Glutamatergic neuron (in vitro differentiated cells): ENCODE results near the gene TNFRSF14. TPM values are rescaled to one million over a fixed set of nuclear protein-coding genes. Genes with fewer than 3 reads are reported as not detected.

Source experiments
- DNase-seq: peaks from one replicate; pipeline ENCODE4 v3.0.0; 2022
- H3K27ac Mint-ChIP-seq: one replicate; pipeline ENCODE4 v1.8.0; 2020; ENCODE audit warnings: mild to moderate bottlenecking, mixed read lengths, inconsistent platforms; ENCODE audit not compliant: unreplicated experiment
- H3K27me3 Mint-ChIP-seq: one replicate; pipeline ENCODE4 v1.8.0; 2020; ENCODE audit warnings: mild to moderate bottlenecking, moderate library complexity, mixed read lengths, inconsistent platforms; ENCODE audit not compliant: unreplicated experiment
- H3K36me3 Mint-ChIP-seq: one replicate; pipeline ENCODE4 v1.8.0; 2020; ENCODE audit warnings: mild to moderate bottlenecking, mixed read lengths, inconsistent platforms; ENCODE audit not compliant: unreplicated experiment
- H3K4me1 Mint-ChIP-seq: one replicate; pipeline ENCODE4 v1.8.0; 2020; ENCODE audit warnings: mild to moderate bottlenecking, low read depth, mixed read lengths, inconsistent platforms; ENCODE audit not compliant: unreplicated experiment
- H3K4me3 Mint-ChIP-seq: one replicate; pipeline ENCODE4 v1.8.0; 2020; ENCODE audit warnings: mild to moderate bottlenecking, mixed read lengths, inconsistent platforms; ENCODE audit not compliant: unreplicated experiment
- H3K9me3 Mint-ChIP-seq: one replicate; pipeline ENCODE4 v1.8.0; 2020; ENCODE audit warnings: mild to moderate bottlenecking, moderate library complexity, mixed read lengths, inconsistent platforms; ENCODE audit not compliant: unreplicated experiment
- total RNA-seq: library from RNA; stranded (reverse); fragmentation: NEBNext Ultra II Directional; extraction: Animal tissue kit (Norgen Biotek cat#: 25700); gene quantifications from one replicate; pipeline ENCODE4 v1.2.1, GENCODE V29; 2021; ENCODE audit not compliant: unreplicated experiment
- TF ChIP-seq, protein P1 (sequence below): fragments of 200-600 bp; sonication (generic); IDR thresholded peaks from one replicate; pipeline ENCODE4 v1.5.0; 2021; ENCODE audit not compliant: partially characterized antibody, unreplicated experiment

TNFRSF14 gene
- total RNA-seq, 1 donor from 2014 or later, result 1.2 TPM

DNA sequence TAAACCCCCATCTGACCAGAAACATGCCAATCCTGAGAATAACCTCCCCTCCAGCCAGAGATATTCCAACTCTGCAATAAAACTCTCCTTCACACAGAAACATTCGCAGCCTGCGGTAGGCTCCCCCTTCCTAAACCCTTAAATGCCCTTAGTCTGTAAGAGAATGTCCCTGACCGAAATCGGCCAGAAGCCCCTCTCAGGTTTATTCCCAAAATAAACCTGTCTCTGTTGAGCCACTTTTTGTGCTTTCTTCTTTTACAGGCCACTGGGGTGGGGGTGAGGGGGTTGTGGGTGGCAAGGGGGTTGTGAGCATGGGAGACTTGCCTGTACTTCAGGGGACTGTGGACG is 35.0 kb downstream of the TNFRSF14 start:
- H3K9me3 Mint-ChIP-seq, result no peaks in the 10 kb centered on the region

DNA sequence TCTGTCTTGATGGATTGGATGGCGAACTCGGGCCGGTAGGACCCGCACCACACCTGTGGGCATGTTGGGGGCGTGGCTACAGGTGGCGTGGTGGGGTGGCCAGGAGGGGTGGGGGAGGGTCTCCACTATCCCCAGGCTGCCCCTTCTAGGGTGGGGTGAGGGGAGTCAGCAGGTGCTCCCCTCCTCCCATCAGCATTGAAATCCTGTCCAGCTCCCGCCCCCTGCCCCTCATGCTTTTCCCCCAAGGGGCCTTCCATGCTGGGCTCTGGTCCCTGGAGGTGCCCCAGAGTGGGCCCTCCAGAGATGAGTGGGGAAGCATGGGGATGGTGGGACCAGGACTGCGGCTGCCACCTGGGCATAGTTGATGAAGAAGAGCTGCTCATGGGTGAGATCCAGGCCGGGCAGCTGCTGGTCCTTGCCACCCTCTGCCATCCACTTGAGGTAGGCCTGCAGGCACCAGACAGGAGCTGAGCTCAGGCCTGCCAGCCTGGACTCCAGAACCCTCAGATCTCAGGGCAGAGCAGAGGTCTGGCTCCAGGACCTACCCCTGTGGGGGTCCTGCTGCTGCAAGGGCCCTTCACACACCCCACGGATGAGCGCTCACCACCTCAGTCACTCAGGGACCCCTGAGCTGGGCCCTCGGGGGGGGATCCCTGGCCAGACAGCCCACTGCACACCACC is 35.5 kb downstream of the TNFRSF14 start:
- no peaks in the 10 kb centered on the region for H3K4me1 Mint-ChIP-seq
- H3K9me3 Mint-ChIP-seq, result no peaks in the 10 kb centered on the region
- no peak overlapping the region for H3K4me3 Mint-ChIP-seq
- DNase-seq, result no peak
- TF ChIP-seq, protein P1, sequence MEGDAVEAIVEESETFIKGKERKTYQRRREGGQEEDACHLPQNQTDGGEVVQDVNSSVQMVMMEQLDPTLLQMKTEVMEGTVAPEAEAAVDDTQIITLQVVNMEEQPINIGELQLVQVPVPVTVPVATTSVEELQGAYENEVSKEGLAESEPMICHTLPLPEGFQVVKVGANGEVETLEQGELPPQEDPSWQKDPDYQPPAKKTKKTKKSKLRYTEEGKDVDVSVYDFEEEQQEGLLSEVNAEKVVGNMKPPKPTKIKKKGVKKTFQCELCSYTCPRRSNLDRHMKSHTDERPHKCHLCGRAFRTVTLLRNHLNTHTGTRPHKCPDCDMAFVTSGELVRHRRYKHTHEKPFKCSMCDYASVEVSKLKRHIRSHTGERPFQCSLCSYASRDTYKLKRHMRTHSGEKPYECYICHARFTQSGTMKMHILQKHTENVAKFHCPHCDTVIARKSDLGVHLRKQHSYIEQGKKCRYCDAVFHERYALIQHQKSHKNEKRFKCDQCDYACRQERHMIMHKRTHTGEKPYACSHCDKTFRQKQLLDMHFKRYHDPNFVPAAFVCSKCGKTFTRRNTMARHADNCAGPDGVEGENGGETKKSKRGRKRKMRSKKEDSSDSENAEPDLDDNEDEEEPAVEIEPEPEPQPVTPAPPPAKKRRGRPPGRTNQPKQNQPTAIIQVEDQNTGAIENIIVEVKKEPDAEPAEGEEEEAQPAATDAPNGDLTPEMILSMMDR, result no peak
- H3K27me3 Mint-ChIP-seq, result peaks cover 2% of the 10 kb centered on the region
- no peak overlapping the region for H3K27ac Mint-ChIP-seq
- no peaks in the 10 kb centered on the region for H3K36me3 Mint-ChIP-seq

More for the DNA sequence above, 35.0 kb downstream of the TNFRSF14 start:
- H3K27ac Mint-ChIP-seq, result no peak overlapping the region
- peaks cover 2% of the 10 kb centered on the region for H3K27me3 Mint-ChIP-seq
- TF ChIP-seq, protein P1, result no peak
- no peak overlapping the region for H3K4me3 Mint-ChIP-seq
- H3K36me3 Mint-ChIP-seq, result no peaks in the 10 kb centered on the region
- no peaks in the 10 kb centered on the region for H3K4me1 Mint-ChIP-seq
- no peak for DNase-seq

DNA sequence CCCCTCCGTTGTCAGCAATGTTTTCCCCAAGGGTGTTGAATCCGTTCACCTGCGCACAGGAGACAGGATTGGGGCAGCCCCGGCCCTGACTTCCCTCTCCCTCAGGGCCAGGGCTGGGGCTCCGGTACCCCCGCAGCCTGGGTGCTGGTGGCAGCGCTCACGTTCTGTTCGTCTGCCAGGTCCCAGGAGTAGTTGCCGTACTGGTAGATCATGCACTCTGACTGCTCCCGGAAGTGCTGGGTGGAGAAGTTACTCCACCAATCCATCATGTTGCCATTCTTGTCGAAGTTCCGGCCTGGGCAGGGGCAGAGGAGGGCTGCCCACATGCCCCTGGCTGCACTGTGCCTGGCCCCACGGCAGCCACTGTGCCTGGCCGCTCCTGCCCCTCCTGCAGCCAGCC is 36.5 kb downstream of the TNFRSF14 start:
- DNase-seq, result no peak
- no peaks in the 10 kb centered on the region for H3K9me3 Mint-ChIP-seq
- no peak overlapping the region for H3K4me3 Mint-ChIP-seq
- no peak overlapping the region for H3K27ac Mint-ChIP-seq
- peaks cover 2% of the 10 kb centered on the region for H3K27me3 Mint-ChIP-seq
- H3K4me1 Mint-ChIP-seq, result no peaks in the 10 kb centered on the region
- TF ChIP-seq, protein P1, result no peak
- H3K36me3 Mint-ChIP-seq, result no peaks in the 10 kb centered on the region

DNA sequence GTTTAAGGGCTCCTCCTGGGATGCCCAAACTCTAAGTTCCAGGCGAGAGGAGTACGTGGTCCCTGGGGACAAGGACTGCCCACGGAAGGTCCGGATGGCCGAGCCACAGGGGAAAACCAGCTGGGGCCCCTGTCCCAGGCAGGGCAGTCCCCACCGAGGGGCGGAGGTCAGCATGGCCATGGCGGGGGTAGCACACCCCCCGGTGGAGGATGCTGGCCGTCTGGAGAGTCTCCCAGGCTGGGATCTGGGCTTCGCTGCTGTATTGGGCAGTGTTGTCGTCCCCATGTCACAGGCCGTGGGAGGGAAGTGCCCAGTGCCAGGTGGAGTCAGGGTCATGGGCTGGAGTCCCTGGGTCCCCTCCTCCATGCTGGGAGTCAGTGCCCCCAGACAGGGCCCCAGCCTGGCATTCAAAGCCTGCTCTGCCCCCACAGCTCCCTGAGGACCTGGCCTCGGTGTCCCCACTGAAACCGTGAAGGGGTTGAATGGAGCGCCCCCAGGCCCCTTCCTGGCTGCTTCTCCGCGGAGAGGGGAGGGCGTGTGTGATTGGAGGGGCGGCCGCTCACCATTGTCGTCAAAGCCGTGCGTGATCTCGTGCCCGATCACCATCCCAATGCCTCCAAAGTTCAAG is 37.2 kb downstream of the TNFRSF14 start:
- no peak overlapping the region for H3K4me3 Mint-ChIP-seq
- H3K27me3 Mint-ChIP-seq, result peaks cover 2% of the 10 kb centered on the region
- H3K4me1 Mint-ChIP-seq, result no peaks in the 10 kb centered on the region
- no peak overlapping the region for H3K27ac Mint-ChIP-seq
- no peaks in the 10 kb centered on the region for H3K9me3 Mint-ChIP-seq
- TF ChIP-seq, protein P1, result no peak
- DNase-seq, result no peak
- no peaks in the 10 kb centered on the region for H3K36me3 Mint-ChIP-seq

DNA sequence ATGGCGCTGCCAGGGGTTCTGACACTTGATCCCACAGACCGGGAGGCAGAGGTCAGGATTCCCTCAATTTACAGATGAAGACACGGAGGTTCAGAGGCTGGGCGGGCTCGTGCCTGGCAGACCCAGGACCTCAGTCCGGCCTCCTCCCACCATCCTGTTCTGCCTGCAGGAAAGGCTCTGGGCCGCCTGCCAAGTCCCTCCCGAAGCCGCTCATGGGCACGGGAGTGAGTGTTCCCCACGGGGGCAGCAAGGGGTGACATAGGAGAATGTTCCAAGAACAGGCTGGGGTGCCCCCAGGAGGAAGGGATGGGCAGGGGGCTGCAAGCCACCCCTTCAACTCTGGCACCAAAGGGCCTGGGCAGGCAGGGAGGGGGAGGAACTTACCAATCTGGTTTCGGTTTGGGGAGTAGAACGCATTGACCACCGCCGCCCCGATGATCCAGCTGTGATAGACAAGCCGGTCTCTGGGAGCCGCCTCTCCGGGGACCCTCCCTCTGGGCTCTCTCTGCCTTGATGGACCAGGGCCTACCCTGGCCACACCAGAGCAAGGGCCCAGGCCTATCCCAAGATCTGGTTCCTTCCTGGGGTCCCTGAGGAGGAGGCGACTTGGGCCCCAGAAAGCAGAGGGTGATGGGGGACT is 38.0 kb downstream of the TNFRSF14 start:
- Mint-ChIP-seq H3K4me1 (no peaks in the 10 kb centered on the region), H3K36me3 (no peaks in the 10 kb centered on the region), H3K27ac (no peak overlapping the region), H3K9me3 (peaks cover 2% of the 10 kb centered on the region), H3K4me3 (no peak overlapping the region), H3K27me3 (peaks cover 2% of the 10 kb centered on the region)
- DNase-seq, result no peak
- TF ChIP-seq, protein P1, result no peak
